HEK293 (cell line): ENCODE measurements around the gene FTCD.

Experiments used
- BCL11A ChIP-seq: fragments of 450-650 bp; formaldehyde crosslinking; IDR thresholded peaks from 2 replicates; pipeline ENCODE4 v1.5.1; 2016; ENCODE audit warnings: low read depth, missing biosample characterization, missing genetic modification characterization
- HOXA7 ChIP-seq: sonication (generic); formaldehyde crosslinking; IDR thresholded peaks from 2 replicates; pipeline ENCODE4 v1.8.1; 2022; ENCODE audit warnings: missing genetic modification reagents, borderline replicate concordance
- HOXD13 ChIP-seq: sonication (generic); formaldehyde crosslinking; IDR thresholded peaks from 2 replicates; pipeline ENCODE4 v1.8.0; 2022; ENCODE audit warnings: missing genetic modification reagents, borderline replicate concordance
- INSM2 ChIP-seq: fragments of 450-650 bp; formaldehyde crosslinking; IDR thresholded peaks from 2 replicates; pipeline ENCODE4 v1.5.1; 2016; ENCODE audit warnings: missing biosample characterization, missing genetic modification characterization
- KLF8 ChIP-seq: fragments of 450-650 bp; formaldehyde crosslinking; IDR thresholded peaks from 2 replicates; pipeline ENCODE4 v1.5.1; 2016; ENCODE audit warnings: missing biosample characterization, missing genetic modification characterization
- SCRT1 ChIP-seq: fragments of 450-650 bp; formaldehyde crosslinking; IDR thresholded peaks from 2 replicates; pipeline ENCODE4 v1.5.1; 2016; ENCODE audit warnings: missing biosample characterization, missing genetic modification characterization, borderline replicate concordance
- SP3 ChIP-seq: fragments of 450-650 bp; formaldehyde crosslinking; IDR thresholded peaks from 2 replicates; pipeline ENCODE4 v1.5.1; 2016; ENCODE audit warnings: missing biosample characterization, missing genetic modification characterization
- YY2 ChIP-seq: fragments of 450-650 bp; formaldehyde crosslinking; IDR thresholded peaks from 2 replicates; pipeline ENCODE4 v1.5.1; 2016; ENCODE audit warnings: missing biosample characterization, missing genetic modification characterization
- ZBTB8A ChIP-seq: fragments of 450-650 bp; formaldehyde crosslinking; IDR thresholded peaks from 2 replicates; pipeline ENCODE4 v1.5.1; 2016; ENCODE audit warnings: missing biosample characterization, missing genetic modification characterization
- ZIC2 ChIP-seq: fragments of 450-650 bp; formaldehyde crosslinking; IDR thresholded peaks from 2 replicates; pipeline ENCODE4 v1.5.1; 2016; ENCODE audit warnings: missing biosample characterization, missing genetic modification characterization
- ZNF112 ChIP-seq: fragments of 450-650 bp; formaldehyde crosslinking; IDR thresholded peaks from 2 replicates; pipeline ENCODE4 v1.5.0; 2017; ENCODE audit warnings: missing biosample characterization, missing genetic modification characterization
- ZNF138 ChIP-seq: fragments of 450-650 bp; formaldehyde crosslinking; IDR thresholded peaks from 2 replicates; pipeline ENCODE4 v1.5.1; 2016; ENCODE audit warnings: missing biosample characterization, missing genetic modification characterization, borderline replicate concordance
- ZNF2 ChIP-seq: fragments of 450-650 bp; formaldehyde crosslinking; IDR thresholded peaks from 2 replicates; pipeline ENCODE4 v1.5.1; 2016; ENCODE audit warnings: missing biosample characterization, missing genetic modification characterization
- ZNF23 ChIP-seq: fragments of 450-650 bp; formaldehyde crosslinking; IDR thresholded peaks from 2 replicates; pipeline ENCODE4 v1.5.1; 2016; ENCODE audit warnings: missing biosample characterization, missing genetic modification characterization, borderline replicate concordance
- ZNF350 ChIP-seq: fragments of 450-650 bp; formaldehyde crosslinking; IDR thresholded peaks from 2 replicates; pipeline ENCODE4 v1.5.0; 2017; ENCODE audit warnings: missing biosample characterization, mild to moderate bottlenecking, missing genetic modification characterization
- ZNF416 ChIP-seq: fragments of 450-650 bp; formaldehyde crosslinking; IDR thresholded peaks from 2 replicates; pipeline ENCODE4 v1.5.1; 2016; ENCODE audit warnings: missing biosample characterization, missing genetic modification characterization
- ZNF473 ChIP-seq: fragments of 450-650 bp; formaldehyde crosslinking; IDR thresholded peaks from 2 replicates; pipeline ENCODE4 v1.5.1; 2017; ENCODE audit warnings: missing biosample characterization, missing genetic modification characterization
- ZNF514 ChIP-seq: fragments of 450-650 bp; formaldehyde crosslinking; IDR thresholded peaks from 2 replicates; pipeline ENCODE4 v1.5.1; 2016; ENCODE audit warnings: missing biosample characterization, missing genetic modification characterization
- ZNF596 ChIP-seq: fragments of 450-650 bp; IDR thresholded peaks from 2 replicates; pipeline ENCODE4 v1.5.0; 2018; ENCODE audit warnings: missing biosample characterization, mild to moderate bottlenecking, missing genetic modification characterization, moderate library complexity
- ZNF626 ChIP-seq: fragments of 450-650 bp; sonication (Bioruptor Pico); formaldehyde crosslinking; IDR thresholded peaks from 2 replicates; pipeline ENCODE4 v1.5.1; 2018; ENCODE audit warnings: missing biosample characterization, missing genetic modification characterization, inconsistent platforms
- ZNF654 ChIP-seq: fragments of 450-650 bp; formaldehyde crosslinking; IDR thresholded peaks from 2 replicates; pipeline ENCODE4 v1.5.1; 2016; ENCODE audit warnings: low read depth, missing biosample characterization, missing genetic modification characterization
- ZNF664 ChIP-seq: fragments of 450-650 bp; formaldehyde crosslinking; IDR thresholded peaks from 2 replicates; pipeline ENCODE4 v1.5.1; 2016; ENCODE audit warnings: missing biosample characterization, missing genetic modification characterization
- ZNF701 ChIP-seq: fragments of 450-650 bp; formaldehyde crosslinking; IDR thresholded peaks from 2 replicates; pipeline ENCODE4 v1.5.1; 2016; ENCODE audit warnings: missing biosample characterization, missing genetic modification characterization
- ZNF776 ChIP-seq: fragments of 450-650 bp; formaldehyde crosslinking; IDR thresholded peaks from 2 replicates; pipeline ENCODE4 v1.5.0; 2017; ENCODE audit warnings: missing biosample characterization, missing genetic modification characterization, borderline replicate concordance
- ZNF785 ChIP-seq: fragments of 450-650 bp; formaldehyde crosslinking; IDR thresholded peaks from 2 replicates; pipeline ENCODE4 v1.5.1; 2016; ENCODE audit warnings: missing biosample characterization, missing genetic modification characterization
- ZXDB ChIP-seq: fragments of 450-650 bp; formaldehyde crosslinking; IDR thresholded peaks from 2 replicates; pipeline ENCODE4 v1.5.1; 2016; ENCODE audit warnings: missing biosample characterization, missing genetic modification characterization
- TF ChIP-seq, protein P1 (sequence below): fragments of 450-650 bp; formaldehyde crosslinking; IDR thresholded peaks from 2 replicates; pipeline ENCODE4 v1.5.1; 2017; ENCODE audit warnings: missing biosample characterization, missing genetic modification characterization
- TF ChIP-seq, protein P2 (sequence below): fragments of 450-650 bp; formaldehyde crosslinking; IDR thresholded peaks from 2 replicates; pipeline ENCODE4 v1.5.1; 2016; ENCODE audit warnings: missing biosample characterization, missing genetic modification characterization
- TF ChIP-seq, protein P3 (sequence below): sonication (generic); formaldehyde crosslinking; IDR thresholded peaks from 2 replicates; pipeline ENCODE4 v1.8.1; 2022; ENCODE audit warnings: mild to moderate bottlenecking, moderate library complexity, missing genetic modification reagents
- TF ChIP-seq, protein P4 (sequence below): fragments of 450-650 bp; formaldehyde crosslinking; IDR thresholded peaks from 2 replicates; pipeline ENCODE4 v1.5.1; 2016; ENCODE audit warnings: missing biosample characterization, missing genetic modification characterization

The FTCD gene

GRCh38 chr21:46097336-46098293 lies 57.8 kb downstream of the FTCD start, which contains the start of gene COL6A2 (continued):
- TF ChIP-seq ZNF664 (tag by site-specific recombination) (no peak), ZNF138 (tag by site-specific recombination) (no peak), ZNF701 (tag by site-specific recombination) (no peak), ZBTB8A (0 out of 2 replicates have a peak, but pooled peaks have one; percentile 11), KLF8 (no peak), ZNF654 (tag by site-specific recombination) (no peak), ZNF473 (no peak), BCL11A (tag by site-specific recombination) (no peak), SP3 (tag by site-specific recombination) (peak; percentile 56; the same call in 1 of the 2 replicates), SCRT1 (no peak), ZNF596 (tag by site-specific recombination) (no peak), ZNF2 (no peak), HOXA7 (no peak), ZXDB (tag by site-specific recombination) (no peak), ZNF416 (tag by site-specific recombination) (no peak), INSM2 (tag by site-specific recombination) (no peak), YY2 (tag by site-specific recombination) (no peak), HOXD13 (CRISPR knock-in tag) (no peak), ZNF626 (tag by site-specific recombination) (no peak), ZNF23 (tag by site-specific recombination) (no peak), ZNF785 (tag by site-specific recombination) (no peak), ZIC2 (tag by site-specific recombination) (no peak; the same call in 1 of the 2 replicates), ZNF776 (tag by site-specific recombination) (no peak), ZNF514 (tag by site-specific recombination) (no peak), ZNF112 (no peak), ZNF350 (no peak)
- TF ChIP-seq, protein P1, sequence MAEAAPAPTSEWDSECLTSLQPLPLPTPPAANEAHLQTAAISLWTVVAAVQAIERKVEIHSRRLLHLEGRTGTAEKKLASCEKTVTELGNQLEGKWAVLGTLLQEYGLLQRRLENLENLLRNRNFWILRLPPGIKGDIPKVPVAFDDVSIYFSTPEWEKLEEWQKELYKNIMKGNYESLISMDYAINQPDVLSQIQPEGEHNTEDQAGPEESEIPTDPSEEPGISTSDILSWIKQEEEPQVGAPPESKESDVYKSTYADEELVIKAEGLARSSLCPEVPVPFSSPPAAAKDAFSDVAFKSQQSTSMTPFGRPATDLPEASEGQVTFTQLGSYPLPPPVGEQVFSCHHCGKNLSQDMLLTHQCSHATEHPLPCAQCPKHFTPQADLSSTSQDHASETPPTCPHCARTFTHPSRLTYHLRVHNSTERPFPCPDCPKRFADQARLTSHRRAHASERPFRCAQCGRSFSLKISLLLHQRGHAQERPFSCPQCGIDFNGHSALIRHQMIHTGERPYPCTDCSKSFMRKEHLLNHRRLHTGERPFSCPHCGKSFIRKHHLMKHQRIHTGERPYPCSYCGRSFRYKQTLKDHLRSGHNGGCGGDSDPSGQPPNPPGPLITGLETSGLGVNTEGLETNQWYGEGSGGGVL (tag by site-specific recombination), result peak; percentile 57
- TF ChIP-seq, protein P2, sequence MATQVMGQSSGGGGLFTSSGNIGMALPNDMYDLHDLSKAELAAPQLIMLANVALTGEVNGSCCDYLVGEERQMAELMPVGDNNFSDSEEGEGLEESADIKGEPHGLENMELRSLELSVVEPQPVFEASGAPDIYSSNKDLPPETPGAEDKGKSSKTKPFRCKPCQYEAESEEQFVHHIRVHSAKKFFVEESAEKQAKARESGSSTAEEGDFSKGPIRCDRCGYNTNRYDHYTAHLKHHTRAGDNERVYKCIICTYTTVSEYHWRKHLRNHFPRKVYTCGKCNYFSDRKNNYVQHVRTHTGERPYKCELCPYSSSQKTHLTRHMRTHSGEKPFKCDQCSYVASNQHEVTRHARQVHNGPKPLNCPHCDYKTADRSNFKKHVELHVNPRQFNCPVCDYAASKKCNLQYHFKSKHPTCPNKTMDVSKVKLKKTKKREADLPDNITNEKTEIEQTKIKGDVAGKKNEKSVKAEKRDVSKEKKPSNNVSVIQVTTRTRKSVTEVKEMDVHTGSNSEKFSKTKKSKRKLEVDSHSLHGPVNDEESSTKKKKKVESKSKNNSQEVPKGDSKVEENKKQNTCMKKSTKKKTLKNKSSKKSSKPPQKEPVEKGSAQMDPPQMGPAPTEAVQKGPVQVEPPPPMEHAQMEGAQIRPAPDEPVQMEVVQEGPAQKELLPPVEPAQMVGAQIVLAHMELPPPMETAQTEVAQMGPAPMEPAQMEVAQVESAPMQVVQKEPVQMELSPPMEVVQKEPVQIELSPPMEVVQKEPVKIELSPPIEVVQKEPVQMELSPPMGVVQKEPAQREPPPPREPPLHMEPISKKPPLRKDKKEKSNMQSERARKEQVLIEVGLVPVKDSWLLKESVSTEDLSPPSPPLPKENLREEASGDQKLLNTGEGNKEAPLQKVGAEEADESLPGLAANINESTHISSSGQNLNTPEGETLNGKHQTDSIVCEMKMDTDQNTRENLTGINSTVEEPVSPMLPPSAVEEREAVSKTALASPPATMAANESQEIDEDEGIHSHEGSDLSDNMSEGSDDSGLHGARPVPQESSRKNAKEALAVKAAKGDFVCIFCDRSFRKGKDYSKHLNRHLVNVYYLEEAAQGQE (tag by site-specific recombination), result no peak
- TF ChIP-seq, protein P3, sequence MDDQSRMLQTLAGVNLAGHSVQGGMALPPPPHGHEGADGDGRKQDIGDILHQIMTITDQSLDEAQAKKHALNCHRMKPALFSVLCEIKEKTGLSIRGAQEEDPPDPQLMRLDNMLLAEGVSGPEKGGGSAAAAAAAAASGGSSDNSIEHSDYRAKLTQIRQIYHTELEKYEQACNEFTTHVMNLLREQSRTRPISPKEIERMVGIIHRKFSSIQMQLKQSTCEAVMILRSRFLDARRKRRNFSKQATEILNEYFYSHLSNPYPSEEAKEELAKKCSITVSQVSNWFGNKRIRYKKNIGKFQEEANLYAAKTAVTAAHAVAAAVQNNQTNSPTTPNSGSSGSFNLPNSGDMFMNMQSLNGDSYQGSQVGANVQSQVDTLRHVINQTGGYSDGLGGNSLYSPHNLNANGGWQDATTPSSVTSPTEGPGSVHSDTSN, result no peak
- TF ChIP-seq, protein P4, sequence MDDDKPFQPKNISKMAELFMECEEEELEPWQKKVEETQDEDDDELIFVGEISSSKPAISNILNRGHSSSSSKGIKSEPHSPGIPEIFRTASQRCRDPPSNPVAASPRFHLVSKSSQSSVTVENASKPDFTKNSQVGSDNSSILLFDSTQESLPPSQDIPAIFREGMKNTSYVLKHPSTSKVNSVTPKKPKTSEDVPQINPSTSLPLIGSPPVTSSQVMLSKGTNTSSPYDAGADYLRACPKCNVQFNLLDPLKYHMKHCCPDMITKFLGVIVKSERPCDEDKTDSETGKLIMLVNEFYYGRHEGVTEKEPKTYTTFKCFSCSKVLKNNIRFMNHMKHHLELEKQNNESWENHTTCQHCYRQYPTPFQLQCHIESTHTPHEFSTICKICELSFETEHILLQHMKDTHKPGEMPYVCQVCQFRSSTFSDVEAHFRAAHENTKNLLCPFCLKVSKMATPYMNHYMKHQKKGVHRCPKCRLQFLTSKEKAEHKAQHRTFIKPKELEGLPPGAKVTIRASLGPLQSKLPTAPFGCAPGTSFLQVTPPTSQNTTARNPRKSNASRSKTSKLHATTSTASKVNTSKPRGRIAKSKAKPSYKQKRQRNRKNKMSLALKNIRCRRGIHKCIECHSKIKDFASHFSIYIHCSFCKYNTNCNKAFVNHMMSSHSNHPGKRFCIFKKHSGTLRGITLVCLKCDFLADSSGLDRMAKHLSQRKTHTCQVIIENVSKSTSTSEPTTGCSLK, result no peak
